ENCODE measurements around the gene ZNF546.

Gene ZNF546

DNA sequence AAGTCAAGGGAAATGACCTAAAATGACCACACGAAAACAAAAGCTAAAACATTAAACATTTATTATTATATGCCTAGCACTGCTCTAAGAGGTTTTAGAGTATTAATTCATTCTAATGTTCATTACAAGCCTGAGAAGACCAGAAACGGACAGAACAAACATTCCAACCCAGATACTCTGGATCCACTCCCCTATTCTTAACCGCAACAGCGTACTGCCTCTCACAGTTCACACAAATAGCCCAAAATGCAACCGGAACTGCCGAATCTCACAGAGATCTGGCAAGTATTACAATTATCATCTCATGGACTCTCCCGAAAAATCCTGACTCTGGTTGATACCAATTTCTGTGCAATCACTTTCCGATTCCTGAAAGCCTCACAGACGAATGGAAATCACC, 57.8 kb downstream of the ZNF546 start:
- DNase-seq (ENCODE audit: low read depth, low spot score), result no peak

DNA sequence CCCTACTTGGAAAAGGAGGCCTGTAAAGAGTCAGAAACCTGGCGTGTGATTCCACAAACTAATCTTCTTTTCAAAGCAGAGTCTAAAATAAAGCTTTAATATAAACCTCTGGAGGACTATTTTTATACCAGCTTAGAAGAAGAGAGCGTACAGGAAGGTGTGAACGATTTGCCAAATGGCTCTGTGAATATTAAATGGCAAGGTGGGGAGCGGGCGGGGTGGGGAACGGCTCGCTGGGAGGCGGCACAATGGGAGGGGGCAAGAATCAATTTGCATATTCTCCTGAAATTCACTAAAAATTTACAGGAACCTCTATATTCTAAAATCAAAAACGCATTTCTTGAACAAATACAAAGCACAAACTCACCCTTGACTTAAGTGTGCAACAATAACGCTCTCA, 58.2 kb downstream of the ZNF546 start:
- DNase-seq (ENCODE audit: low read depth, low spot score), result no peak

DNA sequence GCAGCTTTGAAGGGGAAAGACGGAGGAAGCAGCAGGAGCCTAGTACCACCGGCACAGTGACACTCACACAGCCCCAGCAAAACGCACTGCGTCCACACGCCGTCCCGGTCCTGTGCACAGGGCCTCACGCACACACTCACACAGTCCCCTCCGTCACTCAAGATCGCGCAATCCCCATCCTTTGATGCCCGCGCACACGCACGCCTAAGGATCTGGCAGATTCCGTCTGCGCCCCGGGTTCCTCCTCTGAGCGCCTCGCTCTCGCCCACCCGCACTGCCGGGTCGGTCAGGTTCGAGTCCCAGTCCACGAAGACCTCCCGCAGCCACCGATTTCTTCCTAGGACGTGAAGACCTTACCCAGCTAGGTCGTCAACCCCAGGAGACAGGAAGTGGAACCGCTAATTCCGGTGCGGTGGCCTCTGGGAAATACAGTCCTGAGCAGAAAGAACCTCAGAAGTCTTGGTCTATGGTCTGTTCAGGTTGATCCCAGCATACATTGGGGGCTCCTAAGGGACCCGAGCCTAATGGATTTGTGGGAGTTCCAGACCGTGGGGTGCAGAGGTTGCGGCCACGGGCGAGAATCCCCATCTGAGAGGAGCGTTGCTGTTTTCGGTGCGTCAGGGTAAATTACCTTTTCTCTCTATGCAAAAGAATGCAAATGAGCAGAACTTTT, 59.1 kb downstream of the ZNF546 start, which contains the start of gene ZNF780B:
TSS of gene ZNF780B (minus strand) at position 400 of the 673 bp plus-strand sequence. CDS start 5,899 bp downstream, outside the sequence.
- no peak for DNase-seq (ENCODE audit: low read depth, low spot score)

DNA sequence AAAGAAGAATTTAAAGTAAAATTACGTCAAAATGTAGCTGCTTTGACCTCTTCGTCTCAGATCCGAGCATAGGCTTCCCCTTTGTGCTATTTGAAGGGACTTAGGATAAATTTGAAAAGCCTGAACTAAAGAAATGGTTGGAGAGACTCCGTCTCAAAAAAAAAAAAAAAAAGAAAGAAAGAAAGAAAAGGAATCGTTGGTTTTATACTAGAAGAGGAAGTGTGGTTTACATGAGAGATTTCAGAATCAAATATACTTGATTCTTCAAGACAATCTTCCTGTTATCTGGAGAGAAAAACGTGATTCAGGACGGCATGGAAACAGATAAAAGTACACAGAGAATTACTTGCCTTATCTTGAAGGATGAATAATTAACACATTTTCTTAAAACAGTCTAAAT, 59.6 kb downstream of the ZNF546 start:
- DNase-seq (ENCODE audit: low read depth, low spot score), result no peak

DNA sequence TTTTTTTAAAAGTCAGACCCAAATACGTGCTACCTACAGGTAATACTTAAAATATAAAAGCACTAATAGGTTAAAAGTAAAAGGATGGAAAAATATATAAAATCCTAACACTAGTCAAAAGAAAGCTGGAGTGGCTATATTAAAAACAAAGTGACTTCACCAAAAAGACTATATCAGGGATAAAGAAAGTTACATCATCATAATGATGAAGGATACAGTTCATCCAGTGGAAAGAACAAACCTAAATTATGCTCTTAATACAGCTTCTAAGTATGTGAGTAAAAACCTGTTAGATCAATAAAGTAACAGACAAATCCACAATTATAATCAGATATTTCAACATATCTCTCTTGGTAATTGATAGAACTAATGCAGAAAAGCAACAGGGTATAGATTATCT, 60.3 kb downstream of the ZNF546 start:
- DNase-seq (ENCODE audit: low read depth, low spot score), result no peak

DNA sequence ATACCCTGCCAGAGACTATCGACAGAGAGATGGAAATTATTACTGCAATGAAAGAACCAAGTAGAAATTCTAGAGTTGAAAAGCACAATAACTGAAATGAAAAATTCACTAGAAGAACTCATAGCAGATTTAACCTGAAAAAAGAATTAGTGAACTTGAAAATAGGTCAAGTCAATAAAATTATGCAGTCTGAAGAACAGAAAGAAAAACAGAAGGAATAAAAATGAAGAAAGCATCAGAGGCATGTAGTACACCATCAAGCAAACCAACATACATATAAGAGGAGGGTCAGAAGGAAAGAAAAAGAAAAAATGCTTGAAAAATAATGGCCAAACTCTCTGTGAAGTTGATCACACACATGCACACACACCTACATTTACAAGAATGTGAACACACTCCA, 62.8 kb downstream of the ZNF546 start:
- no peak for DNase-seq (ENCODE audit: low read depth, low spot score)

DNA sequence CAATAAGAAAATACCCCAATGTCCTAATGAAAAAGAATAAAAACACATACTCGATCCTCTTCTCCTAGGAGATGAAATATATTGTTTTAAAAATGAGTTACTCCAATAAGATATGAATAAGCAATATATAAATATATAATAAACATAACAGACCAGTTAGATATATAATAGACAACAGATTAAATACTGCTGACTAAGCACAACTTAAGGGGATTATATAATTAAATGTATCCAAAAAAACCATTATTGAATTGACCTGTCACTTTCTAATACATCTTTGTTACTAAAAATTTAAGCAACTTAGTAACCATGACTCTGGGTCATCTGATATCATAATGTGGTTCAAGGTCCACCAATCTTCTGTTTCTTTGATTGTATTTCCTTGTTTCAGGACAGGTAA, 73.2 kb downstream of the ZNF546 start:
- DNase-seq (ENCODE audit: low read depth, low spot score), result no peak

Data from brain pericyte (primary cell).